Karpas-422 (cell line): ENCODE data around the gene MLIP. TPM values are rescaled to one million over a fixed set of nuclear protein-coding genes. Genes with fewer than 3 reads are reported as not detected.

Experiments used
- DNase-seq: peaks from one replicate; pipeline ENCODE4 v3.0.0-alpha.2; 2015
- H2AFZ ChIP-seq: fragments of 200-600 bp; sonication (generic); 2 replicates; pipeline ENCODE4 v1.6.1; 2014; ENCODE audit warnings: antibody characterized with exemption, low read length, mixed read lengths
- H3K27ac ChIP-seq: fragments of 200-600 bp; sonication (generic); 2 replicates; pipeline ENCODE4 v1.5.1; 2014; ENCODE audit warnings: mild to moderate bottlenecking, low read length, moderate library complexity
- H3K27me3 ChIP-seq: fragments of 200-600 bp; sonication (generic); 2 replicates; pipeline ENCODE4 v1.6.1; 2014; ENCODE audit warnings: low read length, mixed read lengths
- H3K36me3 ChIP-seq: fragments of 200-600 bp; sonication (generic); 2 replicates; pipeline ENCODE4 v1.6.1; 2014; ENCODE audit warnings: low read length, mixed read lengths; ENCODE audit not compliant: insufficient read depth
- H3K4me1 ChIP-seq: fragments of 200-600 bp; sonication (generic); 2 replicates; pipeline ENCODE4 v1.6.1; 2014; ENCODE audit warnings: mild to moderate bottlenecking, low read length, mixed read lengths
- H3K4me2 ChIP-seq: fragments of 200-600 bp; sonication (generic); 2 replicates; pipeline ENCODE4 v1.6.1; 2014; ENCODE audit warnings: low read length, low read depth, mild to moderate bottlenecking; ENCODE audit not compliant: poor library complexity, severe bottlenecking
- H3K4me3 ChIP-seq: fragments of 200-600 bp; sonication (generic); 2 replicates; pipeline ENCODE4 v1.5.1; 2014; ENCODE audit warnings: mild to moderate bottlenecking, antibody characterized with exemption, low read length, mixed read lengths
- H3K79me2 ChIP-seq: fragments of 200-600 bp; sonication (generic); 2 replicates; pipeline ENCODE4 v1.6.1; 2014; ENCODE audit warnings: mild to moderate bottlenecking, low read length, mixed read lengths
- H3K9ac ChIP-seq: fragments of 200-600 bp; sonication (generic); 2 replicates; pipeline ENCODE4 v1.6.0; 2014; ENCODE audit warnings: low read length
- H3K9me2 ChIP-seq: fragments of 200-600 bp; sonication (generic), shearing (Covaris generic); replicated peaks from 2 replicates; pipeline ENCODE4 v1.6.0; 2014; ENCODE audit warnings: mild to moderate bottlenecking, low read length, moderate library complexity; ENCODE audit not compliant: insufficient read depth
- H3K9me3 ChIP-seq: fragments of 300-700, 200-600 bp; sonication (generic); 2 replicates; pipeline ENCODE4 v1.6.1; 2014; ENCODE audit warnings: low read length, mixed read lengths
- H4K20me1 ChIP-seq: fragments of 200-600 bp; sonication (generic); 2 replicates; pipeline ENCODE4 v1.6.1; 2014; ENCODE audit warnings: mild to moderate bottlenecking, antibody characterized with exemption, low read length, low read depth; ENCODE audit not compliant: insufficient read depth
- total RNA-seq: library from RNA; depleted of rRNA; stranded (reverse); fragments of >200 nt; shearing (Covaris generic); gene quantifications from 2 replicates; pipeline ENCODE4 v1.2.3, GENCODE V29; 2014; ENCODE audit warnings: low replicate concordance

Gene MLIP
- total RNA-seq, 1 experiment from 2014 or later = not detected

DNA sequence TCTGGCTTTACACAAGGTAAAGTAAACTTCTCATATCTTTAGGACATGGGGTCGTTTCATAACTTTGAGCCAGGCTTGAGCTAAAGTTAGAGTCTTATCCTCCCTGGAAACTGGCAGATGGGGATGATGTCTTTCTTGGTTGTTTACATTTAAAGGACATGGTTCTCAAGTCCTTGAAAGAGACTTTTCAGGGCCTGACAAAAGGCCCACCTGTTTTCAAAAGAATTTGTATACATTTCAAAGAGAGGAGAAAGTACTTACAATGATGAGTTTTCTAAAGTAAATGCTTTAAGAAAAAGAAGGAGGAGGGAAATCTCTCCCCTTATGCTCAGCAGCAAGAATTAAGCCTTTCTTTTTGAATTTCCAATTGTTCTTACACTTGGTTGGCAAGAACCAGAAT, 151.3 kb downstream of the MLIP start:
- no peaks in the 10 kb centered on the region for H3K36me3 ChIP-seq
- no peak overlapping the region for H3K4me3 ChIP-seq
- H3K4me2 ChIP-seq = no peak overlapping the region
- H3K4me1 ChIP-seq = no peaks in the 10 kb centered on the region
- H4K20me1 ChIP-seq = no peaks in the 10 kb centered on the region
- no peaks in the 10 kb centered on the region for H3K79me2 ChIP-seq
- no peak for DNase-seq
- no peaks in the 10 kb centered on the region for H3K27me3 ChIP-seq
- H3K27ac ChIP-seq = no peak overlapping the region
- H3K9ac ChIP-seq = no peak overlapping the region
- H3K9me2 ChIP-seq = no peaks in the 10 kb centered on the region; the same call in 1 of the 2 replicates
- H2AFZ ChIP-seq = no peak overlapping the region
- H3K9me3 ChIP-seq = no peaks in the 10 kb centered on the region

DNA sequence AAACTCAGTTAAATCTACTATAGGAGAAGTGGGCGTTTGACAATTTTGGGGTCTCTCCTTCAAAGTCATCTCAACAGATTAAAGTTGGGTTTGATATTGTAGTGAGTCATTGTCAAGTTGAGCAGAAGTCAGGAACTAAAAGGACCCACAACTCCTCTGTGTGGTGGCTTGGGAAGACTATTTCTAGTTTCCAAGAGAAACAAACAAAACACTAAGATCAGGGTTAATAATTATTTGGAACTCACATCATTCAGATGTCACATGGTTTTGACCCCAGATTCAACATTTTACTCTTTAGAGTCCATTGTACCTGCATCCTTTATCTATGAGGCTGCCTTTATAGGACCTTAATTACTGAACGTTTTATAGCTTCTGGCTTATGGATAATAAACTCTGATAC, 151.7 kb downstream of the MLIP start:
- H2AFZ ChIP-seq = no peak overlapping the region

DNA sequence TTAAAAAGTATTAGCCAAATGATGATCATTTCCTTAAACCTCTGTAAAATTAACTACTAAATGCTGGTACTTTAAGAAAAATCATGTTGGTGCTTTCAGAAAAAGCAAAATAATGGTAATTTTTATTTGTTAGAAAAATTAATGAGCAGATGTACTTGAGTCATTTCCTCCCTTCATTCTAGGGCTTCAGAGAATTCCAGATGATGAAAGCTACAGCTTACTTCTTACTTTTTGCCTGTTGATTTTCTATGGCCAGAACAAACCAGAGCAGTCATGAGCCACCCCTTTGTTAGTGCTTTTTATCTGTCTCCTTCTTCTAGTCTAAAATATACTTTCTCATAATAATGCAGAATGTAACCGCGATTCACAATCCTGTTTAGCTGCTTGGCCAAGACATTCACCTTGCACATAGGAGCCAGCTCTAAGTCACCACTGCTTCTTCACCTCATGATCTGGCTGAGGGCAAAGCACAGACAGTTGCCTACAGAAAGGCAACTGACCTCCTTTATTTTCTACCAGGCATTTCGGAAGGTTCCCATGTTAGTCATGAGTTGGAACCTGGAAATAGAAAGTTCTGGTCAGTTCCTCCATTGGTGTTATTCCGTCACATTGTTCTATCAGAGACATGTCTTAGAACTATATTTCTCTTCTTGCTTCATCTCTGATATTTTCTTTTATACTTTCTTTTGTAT, 153.5 kb downstream of the MLIP start:
- Histone ChIP-seq H3K4me2 (no peak overlapping the region), H3K27me3 (no peaks in the 10 kb centered on the region), H3K79me2 (no peaks in the 10 kb centered on the region), H3K27ac (no peak overlapping the region), H3K9me2 (no peaks in the 10 kb centered on the region; the same call in 1 of the 2 replicates), H3K9ac (no peak overlapping the region), H2AFZ (no peak overlapping the region), H3K9me3 (no peaks in the 10 kb centered on the region), H3K36me3 (no peaks in the 10 kb centered on the region), H3K4me3 (no peak overlapping the region), H4K20me1 (no peaks in the 10 kb centered on the region), H3K4me1 (no peaks in the 10 kb centered on the region)
- no peak for DNase-seq

More for the DNA sequence above, 151.7 kb downstream of the MLIP start:
- Histone ChIP-seq H3K4me2 (no peak overlapping the region), H3K9ac (no peak overlapping the region), H3K9me2 (no peaks in the 10 kb centered on the region; the same call in 1 of the 2 replicates), H3K4me1 (no peaks in the 10 kb centered on the region), H3K27me3 (no peaks in the 10 kb centered on the region), H3K9me3 (no peaks in the 10 kb centered on the region), H3K36me3 (no peaks in the 10 kb centered on the region), H3K4me3 (no peak overlapping the region), H3K27ac (no peak overlapping the region), H4K20me1 (no peaks in the 10 kb centered on the region), H3K79me2 (no peaks in the 10 kb centered on the region)
- no peak for DNase-seq

DNA sequence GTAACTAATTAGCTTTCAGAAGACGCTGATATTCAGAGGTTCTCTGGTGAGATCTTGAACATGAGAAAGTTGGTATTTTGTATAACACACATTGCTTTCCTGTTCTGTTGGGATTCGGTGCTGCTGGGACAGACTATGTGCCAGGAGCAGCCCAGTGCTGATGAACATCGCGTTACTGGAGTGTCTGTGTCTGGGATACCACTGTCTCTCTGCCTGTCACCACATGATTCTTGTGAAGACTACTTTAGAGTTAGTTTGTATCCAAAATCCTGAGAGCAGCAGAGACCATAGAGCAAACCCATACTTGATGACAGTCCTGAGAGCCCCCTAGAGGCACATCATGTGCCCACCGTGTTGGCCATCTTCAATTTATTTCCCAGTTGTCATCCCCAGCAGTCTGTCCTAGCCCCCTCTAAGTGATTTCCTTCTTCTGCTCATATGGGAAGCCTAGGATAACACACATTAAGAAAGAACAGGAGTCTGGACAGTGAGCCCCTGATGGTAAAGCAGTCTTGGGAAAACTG, 155.2 kb downstream of the MLIP start:
- Histone ChIP-seq H3K27ac (no peak overlapping the region), H3K36me3 (no peaks in the 10 kb centered on the region), H3K9me2 (no peaks in the 10 kb centered on the region; the same call in 1 of the 2 replicates), H3K9me3 (no peaks in the 10 kb centered on the region), H3K4me1 (no peaks in the 10 kb centered on the region), H2AFZ (no peak overlapping the region), H3K4me3 (no peak overlapping the region), H3K9ac (no peak overlapping the region), H4K20me1 (no peaks in the 10 kb centered on the region), H3K27me3 (no peaks in the 10 kb centered on the region), H3K79me2 (no peaks in the 10 kb centered on the region), H3K4me2 (no peak overlapping the region)
- no peak for DNase-seq

DNA sequence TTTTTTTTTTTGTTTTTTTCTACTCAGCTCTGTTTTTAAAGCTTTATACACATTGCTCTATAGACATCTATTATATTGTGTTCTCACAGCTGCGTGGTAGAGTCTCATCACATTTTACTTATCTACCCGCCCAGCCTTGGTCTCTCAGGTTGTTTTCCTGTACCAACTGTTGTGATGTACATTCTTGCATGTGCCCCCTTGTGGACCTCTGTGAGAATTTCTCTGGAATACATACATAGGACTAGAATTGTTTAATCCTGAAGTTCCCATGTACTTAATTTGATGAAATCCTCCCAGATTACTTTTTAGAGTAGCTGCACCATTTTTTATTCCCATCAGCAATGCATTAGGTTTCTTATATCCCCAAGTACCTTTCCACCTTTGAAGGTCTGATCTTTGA, 156.6 kb downstream of the MLIP start:
- Histone ChIP-seq H3K4me1 (peaks cover 4% of the 10 kb centered on the region), H3K9me3 (no peaks in the 10 kb centered on the region), H3K9me2 (no peaks in the 10 kb centered on the region; the same call in 1 of the 2 replicates), H3K4me2 (no peak overlapping the region), H3K9ac (no peak overlapping the region), H3K27me3 (no peaks in the 10 kb centered on the region), H3K27ac (no peak overlapping the region), H3K36me3 (no peaks in the 10 kb centered on the region), H4K20me1 (no peaks in the 10 kb centered on the region), H3K4me3 (no peak overlapping the region), H3K79me2 (no peaks in the 10 kb centered on the region), H2AFZ (no peak overlapping the region)
- DNase-seq = peak; percentile 51

DNA sequence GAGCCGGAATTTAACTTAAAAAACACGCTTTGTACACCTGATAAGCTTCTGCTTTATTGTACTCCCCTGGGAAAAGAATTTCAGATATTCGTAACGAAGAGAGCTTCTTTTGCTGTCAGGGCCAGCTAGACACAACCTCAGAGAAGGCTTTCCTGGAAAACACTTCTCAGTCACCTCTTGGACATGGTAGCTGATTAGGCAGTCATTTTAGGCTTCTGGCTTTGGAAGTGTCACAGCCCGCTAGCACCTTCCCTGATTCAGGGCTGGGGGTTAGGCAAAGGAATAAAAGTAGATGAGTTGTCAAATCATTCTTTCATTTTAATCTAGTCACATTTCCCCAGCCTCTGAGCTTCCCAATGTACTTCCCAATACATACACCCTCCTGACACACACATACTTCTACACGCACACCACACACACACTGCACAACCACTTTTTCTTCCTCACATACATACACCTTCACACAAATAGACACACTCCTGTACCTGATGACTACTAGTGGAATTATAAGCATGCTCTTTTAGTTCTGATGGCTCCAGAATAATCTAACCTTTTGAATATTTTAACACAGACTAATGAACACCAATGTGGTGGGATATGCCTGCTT, 162.1 kb downstream of the MLIP start:
- no peak for DNase-seq
- H3K27ac ChIP-seq = no peak overlapping the region
- no peak overlapping the region for H2AFZ ChIP-seq
- 0 out of 2 replicates have a peak, but pooled peaks cover 5% of the 10 kb centered on the region for H3K9me2 ChIP-seq
- no peaks in the 10 kb centered on the region for H3K27me3 ChIP-seq
- H3K79me2 ChIP-seq = no peaks in the 10 kb centered on the region
- peaks cover 8% of the 10 kb centered on the region for H3K4me1 ChIP-seq
- no peaks in the 10 kb centered on the region for H4K20me1 ChIP-seq
- no peak overlapping the region for H3K9ac ChIP-seq
- no peak overlapping the region for H3K4me2 ChIP-seq
- H3K4me3 ChIP-seq = no peak overlapping the region
- no peaks in the 10 kb centered on the region for H3K9me3 ChIP-seq
- no peaks in the 10 kb centered on the region for H3K36me3 ChIP-seq

DNA sequence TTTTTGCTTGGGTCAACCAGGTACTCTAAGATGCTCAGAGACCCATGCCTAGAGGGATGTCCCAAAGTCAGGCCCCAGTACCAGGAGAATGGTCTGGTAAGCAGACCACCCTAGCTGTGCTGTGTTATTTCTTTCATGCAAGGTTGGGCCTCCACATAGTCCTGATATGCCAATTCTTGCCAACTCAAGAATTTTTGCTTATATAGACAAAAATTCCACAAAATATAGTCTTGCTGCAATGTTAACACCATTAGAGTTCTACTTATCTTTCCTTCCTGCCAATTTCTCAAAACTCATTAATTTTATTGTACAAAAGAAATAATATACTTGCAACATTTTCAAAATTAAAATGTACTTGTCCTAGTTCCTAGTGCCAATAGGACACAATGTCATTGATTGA, 163.1 kb downstream of the MLIP start:
- no peaks in the 10 kb centered on the region for H3K79me2 ChIP-seq
- H3K4me3 ChIP-seq = no peak overlapping the region
- H3K9me3 ChIP-seq = no peaks in the 10 kb centered on the region
- DNase-seq = no peak
- 0 out of 2 replicates have a peak, but pooled peaks cover 5% of the 10 kb centered on the region for H3K9me2 ChIP-seq
- H3K4me1 ChIP-seq = peaks cover 8% of the 10 kb centered on the region
- H3K36me3 ChIP-seq = no peaks in the 10 kb centered on the region
- no peak overlapping the region for H3K4me2 ChIP-seq
- no peak overlapping the region for H2AFZ ChIP-seq
- no peak overlapping the region for H3K9ac ChIP-seq
- H3K27me3 ChIP-seq = no peaks in the 10 kb centered on the region
- H3K27ac ChIP-seq = no peak overlapping the region
- H4K20me1 ChIP-seq = no peaks in the 10 kb centered on the region

DNA sequence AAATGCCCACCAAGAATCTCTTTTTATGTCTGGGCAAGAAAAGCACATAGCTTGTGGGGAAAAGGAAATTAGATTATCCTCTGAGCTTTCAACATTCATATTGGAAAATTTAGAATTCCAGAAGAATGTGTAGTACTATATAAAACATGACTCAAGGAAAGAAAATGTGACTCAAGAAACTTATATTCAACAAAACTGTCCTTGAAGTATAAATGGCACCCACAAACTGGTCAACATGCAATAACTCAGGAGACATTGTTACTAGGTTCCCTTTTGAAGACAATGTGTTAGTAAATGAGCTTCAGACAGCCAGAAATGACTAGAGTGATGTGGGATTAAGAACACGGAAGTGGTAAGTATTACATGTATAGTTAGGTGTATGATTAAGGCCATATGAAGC, 170.9 kb downstream of the MLIP start:
- Histone ChIP-seq H3K4me3 (no peak overlapping the region), H3K9ac (no peak overlapping the region), H3K9me2 (no peaks in the 10 kb centered on the region), H3K27me3 (no peaks in the 10 kb centered on the region), H3K4me1 (no peaks in the 10 kb centered on the region), H3K79me2 (no peaks in the 10 kb centered on the region), H3K9me3 (no peaks in the 10 kb centered on the region), H2AFZ (no peak overlapping the region), H3K4me2 (no peak overlapping the region), H4K20me1 (no peaks in the 10 kb centered on the region), H3K27ac (no peak overlapping the region), H3K36me3 (no peaks in the 10 kb centered on the region)
- no peak for DNase-seq
